ENCODE data around the gene NVL. TPM values are rescaled to one million over a fixed set of nuclear protein-coding genes. Genes with fewer than 3 reads are reported as not detected.

NVL gene
- total and polyA plus RNA-seq, 2 of the 4 experiments (the other 2 are of a cell fraction) = 16.5 to 18.4 TPM

- no peak overlapping the region for H2BK20ac ChIP-seq (ENCODE audit: low read depth, low read length)
- H3K23ac ChIP-seq (ENCODE audit: low read depth, low read length) = no peak overlapping the region
- DNase-seq = no peak
- no peaks in the 10 kb centered on the region for H3K9me3 ChIP-seq (ENCODE audit: control insufficient read depth, insufficient read depth, low read length)
- TF ChIP-seq BHLHE40 (IDR thresholded peaks at IDR 0.05; ENCODE audit: low read depth, low read length) = no peak
- TF ChIP-seq RFX5 (IDR thresholded peaks at IDR 0.05; ENCODE audit: low read depth, low read length) = no peak
- no peak for TF ChIP-seq POLR2A (IDR thresholded peaks at IDR 0.05; ENCODE audit: low read depth, low read length)
- no peak for TF ChIP-seq CEBPB (IDR thresholded peaks at IDR 0.05; ENCODE audit: low read depth, low read length)
- TF ChIP-seq FOS (IDR thresholded peaks at IDR 0.05; ENCODE audit: low read depth, low read length) = no peak
- no peak overlapping the region for H2AK9ac ChIP-seq (replicated peaks; ENCODE audit: low read depth, low read length, poor library complexity)
- no peaks in the 10 kb centered on the region for H3K27me3 ChIP-seq (ENCODE audit: control insufficient read depth, insufficient read depth, low read length)
- no peak overlapping the region for H2BK120ac ChIP-seq (ENCODE audit: low read depth, low read length)
- no peak overlapping the region for H3K14ac ChIP-seq (replicated peaks; ENCODE audit: low read depth, low read length)
- no peak for ATAC-seq (ENCODE audit: low read depth)
- H3K79me1 ChIP-seq (ENCODE audit: low read depth in 1 of 2, low read length in 2 of 2) = no peaks in the 10 kb centered on the region
- no peak overlapping the region for H3K9ac ChIP-seq (ENCODE audit: low read depth, low read length)
- H3K27ac ChIP-seq (ENCODE audit: insufficient read depth, low read length) = no peak overlapping the region
- no peaks in the 10 kb centered on the region for H4K20me1 ChIP-seq (ENCODE audit: insufficient read depth, low read length)
- intact Hi-C loops (cut with micrococcal nuclease) (no loop called here), dilution Hi-C loops (cut with HindIII; ENCODE audit: low sequenced_read_pairs, unreplicated experiment) (no loop called here), in situ Hi-C loops (cut with MboI; ENCODE audit: low sequenced_read_pairs) (no loop called here)
- no peak overlapping the region for H2AFZ ChIP-seq (replicated peaks; ENCODE audit: low read length, poor library complexity)
- no peak overlapping the region for H3K4me3 ChIP-seq (ENCODE audit: insufficient read depth, low read depth, low read length)
- H4K5ac ChIP-seq (ENCODE audit: low read depth, low read length) = no peak overlapping the region
- H3K4me1 ChIP-seq (ENCODE audit: control insufficient read depth, insufficient read depth, low read length) = peaks cover 10% of the 10 kb centered on the region
- WGBS, 2 experiments (ENCODE audit: extremely low coverage in 2 of 2, insufficient read length in 1 of 2) = no CpG with 5 or more reads among the region's 6 CpGs
- ChIA-PET CTCF (interaction anchor here (1.0 kb wide), 1 partner anchor 16 kb away, joined by 3 read pairs; no protein-coding TSS in a partner anchor), POLR2A (ENCODE audit: unreplicated experiment) (no interaction called here)
- H3K56ac ChIP-seq (ENCODE audit: extremely low read depth, insufficient read depth, low read length) = no peak overlapping the region
- H3K18ac ChIP-seq (ENCODE audit: low read depth, low read length) = no peak overlapping the region
- H4K8ac ChIP-seq (ENCODE audit: low read depth in 2 of 2, low read length in 2 of 2) = no peak overlapping the region
- no peak overlapping the region for H3K4ac ChIP-seq (ENCODE audit: low read depth, low read length)
- H2AK5ac ChIP-seq (ENCODE audit: low read depth, low read length) = 0 out of 2 replicates have a peak overlapping the region, but pooled peaks have one; percentile 13
- no peak overlapping the region for H4K91ac ChIP-seq (ENCODE audit: insufficient read depth, low read depth, low read length)
- no peak overlapping the region for H3K4me2 ChIP-seq (ENCODE audit: low read depth, low read length)
- BruUV-seq (replicated peaks) = no TSS peak
- H2BK15ac ChIP-seq (ENCODE audit: low read depth, low read length) = no peak overlapping the region
- H3K36me3 ChIP-seq (ENCODE audit: control insufficient read depth, insufficient read depth, low read length) = peaks cover 16% of the 10 kb centered on the region
- no peak overlapping the region for H2BK5ac ChIP-seq (ENCODE audit: low read depth, low read length, poor library complexity, severe bottlenecking)
- peaks cover 12% of the 10 kb centered on the region for H3K9me1 ChIP-seq (ENCODE audit: insufficient read depth, low read length)
Measured at GRCh38 chr1:224226849-224227502, 103.0 kb downstream of the NVL start.

Measured in IMR-90 (cell line).